NCI-H1105 (cell line): Measurements from ENCODE around the gene SUGCT.
"Not testable (repeated sequence)": the region's sequence is repeated elsewhere in the genome, so short reads cannot be mapped to it uniquely, and the experiment has no call there.

Source experiments
- DNase-seq: peaks from one replicate; lab custom pipeline; 2025; lab: John Stamatoyannopoulos, UW

SUGCT gene

GRCh38 chr7:40403703-40404476 lies 269.1 kb downstream of the SUGCT start:
- no peak for DNase-seq

GRCh38 chr7:40405991-40406390 lies 271.2 kb downstream of the SUGCT start:
- no peak for DNase-seq

GRCh38 chr7:40412323-40412722 lies 277.5 kb downstream of the SUGCT start:
- DNase-seq = no peak

GRCh38 chr7:40414704-40415103 lies 279.9 kb downstream of the SUGCT start:
- DNase-seq = not testable (repeated sequence)

- DNase-seq = no peak
Observed at GRCh38 chr7:40418448-40418847, 283.6 kb downstream of the SUGCT start.

- no peak for DNase-seq
Observed at GRCh38 chr7:40418983-40419382, 284.2 kb downstream of the SUGCT start.

- no peak for DNase-seq
Observed at GRCh38 chr7:40419806-40420205, 285.0 kb downstream of the SUGCT start.

- no peak for DNase-seq
Observed at GRCh38 chr7:40421433-40421832, 286.6 kb downstream of the SUGCT start.

- no peak for DNase-seq
Observed at GRCh38 chr7:40425696-40426095, 290.9 kb downstream of the SUGCT start.

GRCh38 chr7:40428421-40428820 lies 293.6 kb downstream of the SUGCT start:
- DNase-seq = no peak

- DNase-seq = no peak
Observed at GRCh38 chr7:40429826-40430225, 295.0 kb downstream of the SUGCT start.

GRCh38 chr7:40432046-40432445 lies 297.2 kb downstream of the SUGCT start:
- no peak for DNase-seq

- no peak for DNase-seq
Observed at GRCh38 chr7:40436710-40437109, 301.9 kb downstream of the SUGCT start.

GRCh38 chr7:40437498-40437897 lies 302.7 kb downstream of the SUGCT start:
- DNase-seq = no peak

- no peak for DNase-seq
Observed at GRCh38 chr7:40437936-40438634, 303.3 kb downstream of the SUGCT start.

- DNase-seq = no peak
Observed at GRCh38 chr7:40439686-40440085, 304.9 kb downstream of the SUGCT start.

- no peak for DNase-seq
Observed at GRCh38 chr7:40447345-40447744, 312.5 kb downstream of the SUGCT start.

GRCh38 chr7:40455485-40455884 lies 320.7 kb downstream of the SUGCT start:
- DNase-seq = no peak

- DNase-seq = no peak
Observed at GRCh38 chr7:40457776-40458480, 323.1 kb downstream of the SUGCT start.

- DNase-seq = no peak
Observed at GRCh38 chr7:40463446-40463845, 328.6 kb downstream of the SUGCT start.

GRCh38 chr7:40468891-40469864 lies 334.4 kb downstream of the SUGCT start:
- DNase-seq = no peak
